NCI-H526 (cell line): ENCODE measurements around the gene CHKB.
A peak's percentile ranks its signal among the peaks of the same experiment; 100 is the strongest.
"Not testable (repeated sequence)": the region's sequence is repeated elsewhere in the genome, so short reads cannot be mapped to it uniquely, and the experiment has no call there.

Experiments
- DNase-seq, 2 experiments: peaks; one replicate each; lab custom pipeline; 2025; lab: John Stamatoyannopoulos, UW

The CHKB gene

GRCh38 chr22:50548040-50548920, 34.4 kb downstream of the CHKB start:
- DNase-seq: no peak

GRCh38 chr22:50547263-50547985, 35.2 kb downstream of the CHKB start:
- DNase-seq: no peak

GRCh38 chr22:50546326-50547262, 36.1 kb downstream of the CHKB start:
- no peak for DNase-seq

- no peak for DNase-seq
These were observed 36.9 kb downstream of the CHKB start, which contains the start of gene KLHDC7B for GRCh38 chr22:50545522-50546325. Gene KLHDC7B, plus strand, starts transcription at chr22:50545899. Its CDS starts 345 bp downstream, at chr22:50546244.

DNA sequence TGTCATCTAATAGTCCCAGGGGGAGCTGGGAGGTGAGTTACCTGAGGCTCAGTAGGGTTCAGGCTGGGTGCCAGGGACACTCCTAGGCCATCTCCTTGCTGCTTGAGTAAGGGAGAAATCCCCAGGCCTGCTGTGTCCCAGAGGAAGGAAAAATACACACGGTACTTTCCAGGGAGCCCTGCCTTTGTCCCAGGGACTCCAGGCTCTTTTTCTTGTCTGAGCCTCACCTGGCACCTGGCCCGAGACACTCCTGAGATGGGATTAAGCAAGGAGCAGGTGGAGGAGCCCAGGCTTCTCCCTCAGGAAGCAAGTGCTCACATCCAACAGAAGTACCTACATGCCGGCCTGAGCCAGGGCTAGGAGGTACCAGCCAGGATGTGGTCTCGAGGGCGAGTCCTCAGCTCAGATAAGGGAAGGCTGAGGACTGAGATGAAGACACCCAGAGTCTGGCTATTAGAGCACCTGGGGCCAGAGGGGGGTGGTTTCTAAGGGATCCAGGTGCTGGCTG, 37.8 kb downstream of the CHKB start:
- DNase-seq: no peak

GRCh38 chr22:50544078-50544745, 38.4 kb downstream of the CHKB start:
- DNase-seq: peak; percentile 2 to 86

GRCh38 chr22:50542416-50542927, 40.2 kb downstream of the CHKB start:
- no peak for DNase-seq

GRCh38 chr22:50541667-50542026, 41.0 kb downstream of the CHKB start:
- DNase-seq: not testable (repeated sequence)

DNA sequence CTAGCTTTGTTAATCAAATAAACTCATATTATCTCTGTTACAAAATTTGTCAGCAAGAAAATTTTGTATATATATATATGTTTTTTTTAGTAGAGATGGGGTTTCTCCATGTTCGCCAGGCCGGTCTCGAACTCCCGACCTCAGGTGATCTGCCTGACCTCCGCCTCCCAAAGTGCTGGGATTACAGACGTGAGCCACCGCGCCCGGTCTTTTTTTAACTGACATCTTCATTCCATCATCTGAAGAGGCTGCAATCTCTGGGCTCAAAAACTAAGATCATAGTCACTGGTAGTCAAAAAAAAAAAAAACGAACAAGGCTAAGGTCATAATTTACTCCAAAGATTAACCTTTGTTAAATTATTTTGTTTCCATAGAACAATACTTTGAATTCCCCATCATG, 42.3 kb downstream of the CHKB start:
- no peak for DNase-seq

GRCh38 chr22:50537765-50538164, 44.9 kb downstream of the CHKB start:
- no peak for DNase-seq

DNA sequence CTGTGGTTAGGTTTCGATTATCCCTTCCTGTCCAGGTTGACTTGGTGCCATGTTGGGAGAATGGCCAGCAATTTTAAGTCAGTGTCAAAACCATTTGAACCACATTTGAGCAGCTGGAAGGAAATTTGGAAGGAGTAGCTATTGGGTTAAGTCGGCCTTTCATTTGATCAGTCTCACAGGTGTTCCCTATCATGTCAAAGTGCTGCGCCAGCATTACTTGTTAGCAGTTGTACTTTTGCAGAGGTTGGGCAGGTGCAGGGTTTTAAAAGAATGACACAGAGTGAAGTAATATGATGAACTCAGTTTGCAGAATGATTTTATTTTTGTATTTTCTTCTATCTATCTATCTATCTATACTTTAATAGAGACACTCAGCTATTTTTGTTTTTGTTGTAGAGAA, 46.4 kb downstream of the CHKB start:
- no peak for DNase-seq

- no peak for DNase-seq
These were observed 47.5 kb downstream of the CHKB start for GRCh38 chr22:50535113-50535512.

- not testable (repeated sequence) for DNase-seq
These were observed 48.6 kb downstream of the CHKB start for GRCh38 chr22:50533856-50534711.

DNA sequence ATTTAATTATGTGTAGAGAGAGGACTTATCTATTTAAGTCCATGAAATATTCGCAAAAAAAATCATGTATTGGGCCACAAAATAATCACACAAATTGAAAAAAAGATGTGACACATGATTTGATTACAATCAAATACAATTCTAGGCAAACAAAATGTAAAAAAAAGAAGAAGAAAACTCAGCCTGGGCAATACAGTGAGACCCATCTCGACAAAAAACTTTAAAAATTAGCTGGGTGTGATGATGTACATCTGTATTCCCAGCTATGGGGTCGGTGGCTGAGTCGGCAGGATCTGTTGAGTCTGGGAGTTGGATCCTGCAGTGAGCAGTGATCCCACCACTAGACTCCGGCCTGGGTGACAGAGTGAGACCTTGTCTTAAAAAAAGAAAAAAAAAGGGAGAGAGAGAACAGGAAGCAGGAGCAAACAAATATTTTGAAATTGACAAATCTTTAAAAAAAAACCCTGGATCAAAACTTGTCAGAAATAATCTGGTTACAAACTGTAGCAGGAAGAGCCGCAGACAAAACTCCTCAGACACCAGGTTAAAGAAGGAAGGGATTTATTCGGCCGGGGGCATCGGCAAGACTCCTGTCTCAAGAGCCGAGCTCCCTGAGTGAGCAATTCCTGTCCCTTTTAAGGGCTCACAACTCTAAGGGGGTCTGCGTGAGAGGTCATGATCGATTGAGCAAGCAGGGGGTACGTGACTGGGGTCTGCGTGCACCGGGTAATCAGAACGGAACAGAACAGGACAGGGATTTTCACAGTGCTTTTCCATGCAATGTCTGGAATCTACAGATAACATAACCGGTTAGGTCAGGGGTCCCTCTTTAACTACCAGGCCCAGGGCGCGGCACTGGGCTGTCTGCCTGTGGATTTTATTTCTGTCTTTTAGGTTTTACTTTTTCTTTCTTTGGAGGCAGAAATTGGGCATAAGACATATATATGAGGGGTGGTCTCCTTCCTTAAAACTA, 49.5 kb downstream of the CHKB start:
- no peak for DNase-seq

- peak in 1 of 2 experiments; percentile 40 for DNase-seq
These were observed 50.5 kb downstream of the CHKB start for GRCh38 chr22:50531962-50532674.

DNA sequence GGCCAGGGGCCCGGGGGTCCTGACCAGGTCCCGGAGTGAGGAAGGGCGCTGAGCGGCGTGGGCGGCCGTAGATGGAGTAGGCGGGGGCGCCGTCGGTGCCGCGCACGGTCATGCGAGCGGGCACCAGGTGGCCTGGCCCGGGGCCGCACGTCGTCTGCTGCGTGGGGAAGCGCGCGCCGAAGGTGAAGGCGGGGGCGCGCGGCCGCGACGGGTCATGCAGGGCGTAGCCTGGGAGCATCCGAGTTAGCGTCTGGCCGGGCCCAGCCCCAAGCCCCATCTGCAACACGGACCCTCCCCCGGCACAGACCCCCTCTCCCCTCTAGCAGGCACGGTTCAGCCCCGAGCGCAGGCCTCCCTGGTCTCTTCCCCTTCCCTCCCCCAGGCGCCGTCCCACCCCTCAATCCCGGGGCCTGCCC, 51.1 kb downstream of the CHKB start:
- DNase-seq: peak in 1 of 2 experiments; percentile 40

- peak in 1 of 2 experiments; percentile 57 for DNase-seq
These were observed 51.6 kb downstream of the CHKB start for GRCh38 chr22:50530877-50531545.
